Measurements from ENCODE around the gene ACAA2. TPM values are rescaled to one million over a fixed set of nuclear protein-coding genes. Genes with fewer than 3 reads are reported as not detected.

ACAA2 gene
- total RNA-seq: 110 TPM in 2 replicates

GRCh38 chr18:49813319-49814146 lies at the start of gene ACAA2:
ACAA2 (minus strand) TSS chr18:49813533; CDS start chr18:49813484, 49 bp downstream.
- intact Hi-C loops (cut with micrococcal nuclease): loop anchor here (1.0 to 10.0 kb wide), 10 partner anchors 25 to 981 kb away; partner anchors contain the start of genes C18orf32, CXXC1, DYM and MBD1

- intact Hi-C loops (cut with micrococcal nuclease): no loop called here
These were observed 49.5 kb upstream of the ACAA2 start for GRCh38 chr18:49862656-49863385.

GRCh38 chr18:49861659-49862058 lies 48.3 kb upstream of the ACAA2 start:
- intact Hi-C loops (cut with micrococcal nuclease): no loop called here

GRCh38 chr18:49859725-49860124 lies 46.4 kb upstream of the ACAA2 start:
- intact Hi-C loops (cut with micrococcal nuclease): loop anchor here (5.0 kb wide), 2 partner anchors 47 to 1182 kb away; partner anchors contain the start of gene ACAA2

DNA sequence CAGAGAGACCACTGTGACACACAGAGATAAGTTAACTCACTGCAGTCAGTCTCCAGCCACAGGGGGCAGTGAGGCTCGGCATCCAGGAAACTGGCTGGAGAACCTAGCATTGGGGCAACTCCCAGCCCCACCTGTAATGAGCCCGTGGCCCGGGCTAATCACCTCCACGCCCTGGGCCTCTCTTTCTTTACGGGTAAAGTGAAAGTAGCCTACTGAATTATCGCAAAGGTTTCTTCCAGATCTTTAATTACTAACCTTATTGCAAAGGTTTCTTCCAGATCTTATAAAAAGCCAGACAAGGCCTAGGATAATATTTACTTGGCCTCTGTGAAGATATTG lies 45.7 kb upstream of the ACAA2 start:
- intact Hi-C loops (cut with micrococcal nuclease): loop anchor here (5.0 kb wide), 2 partner anchors 47 to 1182 kb away; partner anchors contain the start of gene ACAA2

DNA sequence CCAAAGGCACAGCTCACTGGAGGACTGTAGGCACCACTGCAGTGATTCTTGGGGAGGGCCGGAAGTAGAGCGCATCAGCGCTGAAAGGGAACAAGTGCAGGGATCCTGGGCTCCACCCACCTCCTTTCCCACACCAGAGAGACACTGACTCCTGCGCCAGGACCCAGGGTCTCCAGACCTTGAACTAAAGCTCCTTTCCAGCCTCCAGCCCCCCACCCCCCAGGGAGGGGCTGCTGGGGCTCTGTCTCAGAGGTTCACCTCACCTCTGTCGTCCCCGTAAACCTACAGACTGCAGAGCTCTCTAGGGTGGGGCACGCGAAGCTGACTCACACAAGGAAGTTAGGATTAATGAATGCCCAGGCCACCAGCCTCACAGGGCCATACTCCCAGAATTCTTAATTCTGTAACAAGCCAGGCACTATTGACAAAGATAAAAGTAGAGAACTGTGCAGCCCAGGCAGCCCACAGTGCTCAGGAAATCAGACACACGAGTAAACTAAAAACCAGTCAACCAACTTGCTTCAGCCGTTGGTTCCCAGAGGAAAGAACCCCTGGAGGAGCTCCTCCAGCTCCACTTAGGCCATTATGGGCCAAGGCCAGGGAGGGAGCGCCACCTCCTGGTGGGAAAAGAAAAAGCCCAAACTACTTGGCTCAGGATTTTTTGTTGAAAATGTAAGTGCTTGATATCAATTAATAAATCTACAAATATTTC lies 45.1 kb upstream of the ACAA2 start:
- intact Hi-C loops (cut with micrococcal nuclease): loop anchor here (1.0 to 5.0 kb wide), 4 partner anchors 46 to 1181 kb away; partner anchors contain the start of gene ACAA2

- intact Hi-C loops (cut with micrococcal nuclease): loop anchor here (1.0 to 5.0 kb wide), 4 partner anchors 45 to 1180 kb away; partner anchors contain the start of gene ACAA2
These were observed 44.4 kb upstream of the ACAA2 start for GRCh38 chr18:49857708-49858107.

DNA sequence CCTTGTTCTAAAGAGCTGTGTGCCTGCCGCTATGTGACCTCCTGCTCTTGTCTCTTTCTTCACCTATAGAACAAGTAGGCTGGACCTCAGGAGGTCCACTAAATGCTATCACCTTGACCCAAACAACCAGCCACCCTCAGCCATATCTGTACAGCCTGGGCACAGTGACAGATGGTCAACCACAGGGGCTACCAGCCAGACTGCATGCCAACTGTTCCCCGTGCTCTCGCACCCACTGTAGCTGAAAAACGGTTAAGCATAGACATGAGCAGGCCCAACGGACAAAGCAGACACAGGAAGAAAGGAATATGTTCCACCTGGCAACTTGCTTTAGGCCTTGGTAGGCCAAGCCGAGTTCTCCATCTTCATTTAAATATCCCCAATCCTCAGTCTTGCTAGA lies 43.2 kb upstream of the ACAA2 start:
- intact Hi-C loops (cut with micrococcal nuclease): loop anchor here (5.0 kb wide), 2 partner anchors 44 to 1179 kb away; partner anchors contain the start of gene ACAA2

GRCh38 chr18:49855711-49856415 lies 42.5 kb upstream of the ACAA2 start:
- intact Hi-C loops (cut with micrococcal nuclease): loop anchor here (5.0 kb wide), 2 partner anchors 44 to 1179 kb away; partner anchors contain the start of gene ACAA2

DNA sequence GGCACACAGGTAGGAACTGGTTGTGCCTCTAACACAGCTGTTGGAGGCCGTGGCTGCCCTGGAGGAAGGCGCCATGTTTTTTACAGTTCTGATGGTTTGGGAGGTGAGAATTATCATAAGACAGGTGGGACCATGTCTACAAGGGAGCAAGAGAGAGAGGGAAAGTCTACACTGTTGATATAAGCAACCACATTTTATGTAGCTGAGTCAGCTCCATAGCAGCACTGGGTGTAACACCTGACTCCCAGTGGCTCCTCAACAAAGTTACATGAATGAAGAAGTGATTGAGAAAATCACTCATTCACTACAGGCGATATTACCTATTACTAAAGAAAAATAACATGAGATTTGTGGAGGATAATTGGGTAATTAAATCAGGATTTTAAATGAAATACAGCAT lies 41.3 kb upstream of the ACAA2 start:
- intact Hi-C loops (cut with micrococcal nuclease): loop anchor here (5.0 kb wide), 2 partner anchors 42 to 1177 kb away; partner anchors contain the start of gene ACAA2

DNA sequence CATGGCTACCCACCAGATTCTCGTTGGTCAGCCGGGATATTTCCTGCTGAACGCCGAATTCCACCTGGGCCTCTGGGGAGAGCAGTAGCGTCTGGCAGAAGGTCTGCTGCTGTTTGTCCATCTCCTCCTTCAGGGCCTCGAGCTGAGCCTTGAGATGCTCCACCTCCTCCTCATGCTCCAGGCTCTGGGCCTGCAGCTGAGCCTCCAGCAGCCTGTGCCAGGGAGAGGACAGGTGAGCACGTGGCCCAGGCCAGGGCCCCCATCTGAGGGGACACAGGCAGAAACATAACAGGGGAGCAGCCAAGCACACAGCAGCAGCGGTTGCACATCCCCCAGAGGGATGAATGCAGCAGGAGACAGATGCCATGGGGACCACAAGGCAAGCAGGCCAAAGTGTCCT lies 40.1 kb upstream of the ACAA2 start:
- intact Hi-C loops (cut with micrococcal nuclease): no loop called here

GRCh38 chr18:49853011-49853410 lies 39.7 kb upstream of the ACAA2 start:
- intact Hi-C loops (cut with micrococcal nuclease): no loop called here

DNA sequence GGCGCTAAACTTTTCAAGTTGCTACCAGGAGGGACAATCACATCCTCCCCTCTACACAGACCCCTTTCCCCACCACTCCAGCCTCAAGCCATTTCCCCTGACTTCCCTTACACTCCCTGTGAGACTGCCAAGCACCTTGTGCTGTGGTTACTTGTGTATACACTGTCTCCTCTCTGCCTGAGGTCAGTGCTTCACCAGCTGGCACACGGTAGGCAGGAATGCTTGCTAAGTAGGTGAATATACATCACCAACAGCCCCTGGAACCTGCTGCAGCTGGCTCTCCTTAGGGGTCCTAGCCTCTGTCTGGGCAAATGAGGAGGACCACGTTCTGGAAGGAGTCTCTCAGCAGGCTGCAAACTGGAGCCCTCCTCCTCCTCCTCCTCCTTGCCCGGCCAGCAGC lies 38.3 kb upstream of the ACAA2 start:
- intact Hi-C loops (cut with micrococcal nuclease): no loop called here

GRCh38 chr18:49850636-49851035 lies 37.3 kb upstream of the ACAA2 start:
- intact Hi-C loops (cut with micrococcal nuclease): no loop called here

GRCh38 chr18:49849331-49850217 lies 36.2 kb upstream of the ACAA2 start:
- intact Hi-C loops (cut with micrococcal nuclease): no loop called here

GRCh38 chr18:49848115-49848514 lies 34.8 kb upstream of the ACAA2 start:
- intact Hi-C loops (cut with micrococcal nuclease): no loop called here

- intact Hi-C loops (cut with micrococcal nuclease): no loop called here
These were observed 34.2 kb upstream of the ACAA2 start for GRCh38 chr18:49847524-49847923.

DNA sequence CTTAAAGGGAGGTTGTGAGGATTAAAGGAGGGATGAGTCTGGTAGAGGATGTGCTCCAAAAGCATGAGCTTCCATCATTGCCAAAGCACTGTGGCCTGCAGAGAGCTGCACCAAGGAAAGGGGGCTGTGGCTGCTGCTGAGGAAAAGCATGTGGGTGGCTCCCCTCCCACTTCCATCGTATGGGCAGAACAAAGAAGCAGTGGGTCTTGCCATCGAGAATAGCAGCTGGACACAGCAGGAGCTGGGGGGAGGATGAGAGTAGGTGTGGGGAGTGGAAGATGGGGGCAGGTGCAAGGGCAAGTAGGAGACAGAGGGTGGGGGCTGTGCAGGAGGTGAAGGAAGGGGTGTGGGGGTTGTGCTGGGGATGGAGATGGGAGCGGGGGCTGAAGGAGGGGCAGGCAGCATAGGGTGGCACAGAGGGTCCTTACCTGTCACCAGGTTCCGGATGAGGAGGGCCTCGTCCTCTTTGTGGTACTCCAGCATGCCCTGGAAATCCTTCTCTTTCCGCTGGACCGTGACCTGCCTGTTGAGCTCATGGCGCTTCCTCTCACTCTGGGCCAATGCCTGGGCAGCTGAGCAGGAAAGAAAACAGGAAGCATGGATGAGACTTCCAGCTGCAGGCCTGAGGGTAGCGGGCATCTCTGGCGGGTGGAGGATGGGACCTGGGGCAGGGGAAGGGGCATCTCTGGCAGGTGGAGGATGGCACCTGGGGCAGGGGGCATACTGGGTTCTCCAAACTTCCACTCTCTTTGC lies 33.6 kb upstream of the ACAA2 start:
- intact Hi-C loops (cut with micrococcal nuclease): no loop called here

DNA sequence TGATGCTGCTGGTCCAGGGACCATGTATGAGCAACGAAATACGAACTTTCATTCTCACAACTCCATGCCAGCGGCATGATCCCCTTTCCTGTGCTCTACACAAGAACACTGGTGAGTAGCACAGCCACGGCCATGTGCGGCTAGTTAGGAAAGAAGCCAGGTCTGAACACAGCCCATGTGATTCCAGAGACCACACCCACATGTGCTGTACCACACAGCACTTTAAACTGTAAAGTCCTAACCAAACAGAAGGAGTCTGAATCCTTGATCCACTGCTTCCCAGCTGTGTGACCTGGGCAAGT lies 33.0 kb upstream of the ACAA2 start:
- intact Hi-C loops (cut with micrococcal nuclease): no loop called here
